HG03039 (cell line): ENCODE data around the gene SCGB1C2.
"Not testable (repeated sequence)": the region's sequence is repeated elsewhere in the genome, so short reads cannot be mapped to it uniquely, and the experiment has no call there.

Experiments
- ATAC-seq: cut with Tn5 transposase; IDR thresholded peaks from one replicate; pipeline ENCODE4 v1.9.1; 2021; ENCODE audit warnings: mild to moderate bottlenecking, moderate library complexity; ENCODE audit not compliant: unreplicated experiment

SCGB1C2 gene

DNA sequence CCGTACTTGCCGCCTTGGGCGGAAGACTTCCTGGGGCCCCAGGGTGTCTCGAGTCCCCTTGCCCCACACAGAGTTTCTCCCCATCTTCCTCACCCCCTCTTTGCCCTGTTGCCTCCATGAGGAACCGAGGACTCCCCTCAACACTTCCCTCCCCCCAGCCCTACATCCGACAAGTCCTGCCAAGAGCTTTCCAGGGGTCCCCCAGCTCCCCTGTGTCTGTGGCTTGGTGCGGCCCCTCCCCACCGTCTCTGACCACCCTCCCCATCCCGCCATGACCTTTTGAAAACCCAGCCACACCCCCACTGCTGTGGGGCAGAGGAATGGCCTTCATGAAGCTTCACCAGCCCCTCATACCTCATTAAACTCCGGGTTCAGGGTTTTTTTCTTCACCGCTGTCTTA lies 11.4 kb downstream of the SCGB1C2 start:
- no peak for ATAC-seq

DNA sequence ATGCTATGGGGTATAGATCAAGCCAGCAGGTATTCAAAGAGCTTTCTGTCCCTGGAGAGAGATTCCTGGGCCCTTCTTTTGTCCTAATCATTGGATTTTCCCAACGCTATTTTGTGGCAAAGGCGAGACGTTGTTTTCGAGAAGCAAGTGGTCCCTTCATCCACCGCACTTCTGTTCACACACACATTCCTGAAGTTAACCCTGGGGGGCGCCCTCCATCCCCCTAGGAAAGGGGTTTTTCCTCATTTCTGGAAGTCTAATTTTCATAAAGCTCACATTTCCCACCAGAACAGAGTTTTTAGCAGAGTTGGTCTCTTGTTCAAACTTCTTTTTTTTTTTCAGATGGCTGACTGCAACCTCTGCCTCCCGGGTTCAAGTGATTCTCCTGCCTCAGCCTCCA lies 11.9 kb downstream of the SCGB1C2 start:
- ATAC-seq, result no peak

DNA sequence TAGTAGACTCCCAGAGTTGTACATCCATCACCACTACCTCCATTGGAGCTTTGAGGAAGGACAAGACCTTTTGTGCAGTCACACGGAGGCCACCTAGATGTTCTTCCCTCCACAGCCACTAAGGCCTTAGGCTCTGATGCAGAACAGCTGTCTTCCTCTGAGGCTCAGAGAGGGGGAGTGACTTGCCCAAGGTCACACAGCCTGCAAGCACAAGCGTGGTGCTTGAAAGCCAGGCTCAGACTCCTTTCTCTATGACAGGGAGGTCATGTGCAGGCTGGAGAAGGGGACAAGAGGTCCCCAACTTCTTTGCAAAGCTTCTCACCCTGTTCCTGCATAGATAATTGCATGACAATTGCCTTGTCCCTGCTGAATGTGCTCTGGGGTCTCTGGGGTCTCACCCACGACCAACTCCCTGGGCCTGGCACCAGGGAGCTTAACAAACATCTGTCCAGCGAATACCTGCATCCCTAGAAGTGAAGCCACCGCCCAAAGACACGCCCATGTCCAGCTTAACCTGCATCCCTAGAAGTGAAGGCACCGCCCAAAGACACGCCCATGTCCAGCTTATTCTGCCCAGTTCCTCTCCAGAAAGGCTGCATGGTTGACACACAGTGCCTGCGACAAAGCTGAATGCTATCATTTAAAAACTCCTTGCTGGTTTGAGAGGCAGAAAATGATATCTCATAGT lies 12.7 kb downstream of the SCGB1C2 start:
- no peak for ATAC-seq

DNA sequence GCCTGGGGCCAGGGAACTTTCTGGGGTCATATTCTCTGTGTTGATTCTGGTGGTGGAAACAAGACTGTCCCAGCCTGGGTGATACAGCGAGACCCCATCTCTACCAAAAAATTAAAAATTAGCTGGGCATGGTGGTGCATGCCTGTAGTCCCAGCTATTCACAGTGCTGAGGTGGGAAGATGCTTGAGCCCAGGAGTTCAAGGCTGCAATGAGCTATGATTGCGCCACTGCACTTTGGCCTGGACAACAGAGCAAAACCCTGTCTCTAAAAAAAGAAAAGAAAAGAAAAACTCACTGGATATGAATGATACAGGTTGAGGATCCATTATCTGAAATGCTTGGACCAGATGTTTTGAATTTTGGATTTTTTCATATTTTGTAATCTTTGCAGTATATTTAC lies 13.6 kb downstream of the SCGB1C2 start:
- ATAC-seq, result no peak

DNA sequence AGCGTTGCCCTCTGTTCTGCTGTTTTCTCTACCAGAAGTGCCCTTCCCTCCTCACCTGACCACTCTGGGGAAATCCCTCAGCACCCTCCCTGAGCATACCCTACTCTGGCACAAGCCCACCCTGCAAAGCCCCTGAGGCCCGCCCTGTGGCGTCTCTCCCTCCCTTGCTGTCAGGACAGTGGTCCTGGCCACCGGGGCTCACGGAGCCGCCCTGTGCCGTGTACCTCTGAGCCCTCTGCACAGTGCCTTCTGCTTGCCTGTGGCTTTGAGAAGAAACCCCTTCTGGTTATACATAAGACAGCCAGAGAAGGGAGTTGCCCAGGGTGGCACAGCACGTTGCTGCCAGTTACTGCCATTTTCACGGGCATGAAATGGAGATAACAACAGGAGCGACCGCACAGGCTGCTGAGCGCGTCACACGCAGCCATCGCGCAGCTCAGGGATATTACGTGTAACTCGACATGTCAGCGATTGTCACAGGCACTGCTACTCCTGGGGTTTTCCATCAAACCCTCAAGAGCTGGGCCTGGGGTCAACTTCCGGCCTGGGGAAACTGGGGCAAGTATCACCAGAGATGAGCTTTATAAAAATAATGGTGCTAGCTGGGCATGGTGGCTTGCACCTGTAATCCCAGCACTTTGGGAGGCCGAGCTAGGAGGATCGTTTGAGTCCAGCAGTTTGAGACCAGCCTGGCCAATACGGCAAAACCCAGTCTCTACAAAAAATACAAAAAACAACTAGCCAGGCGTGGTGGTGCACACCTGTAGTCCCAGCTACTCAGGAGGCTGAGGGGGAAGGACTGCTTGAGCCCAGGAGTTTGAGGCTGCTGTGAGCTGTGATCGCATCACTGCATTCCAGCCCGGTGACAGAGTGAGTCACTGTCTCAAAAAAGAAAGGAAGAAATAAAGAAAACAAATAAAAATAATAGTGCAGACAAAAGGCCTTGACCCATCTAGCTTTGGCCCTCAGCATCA lies 14.8 kb downstream of the SCGB1C2 start:
- ATAC-seq, result no peak

DNA sequence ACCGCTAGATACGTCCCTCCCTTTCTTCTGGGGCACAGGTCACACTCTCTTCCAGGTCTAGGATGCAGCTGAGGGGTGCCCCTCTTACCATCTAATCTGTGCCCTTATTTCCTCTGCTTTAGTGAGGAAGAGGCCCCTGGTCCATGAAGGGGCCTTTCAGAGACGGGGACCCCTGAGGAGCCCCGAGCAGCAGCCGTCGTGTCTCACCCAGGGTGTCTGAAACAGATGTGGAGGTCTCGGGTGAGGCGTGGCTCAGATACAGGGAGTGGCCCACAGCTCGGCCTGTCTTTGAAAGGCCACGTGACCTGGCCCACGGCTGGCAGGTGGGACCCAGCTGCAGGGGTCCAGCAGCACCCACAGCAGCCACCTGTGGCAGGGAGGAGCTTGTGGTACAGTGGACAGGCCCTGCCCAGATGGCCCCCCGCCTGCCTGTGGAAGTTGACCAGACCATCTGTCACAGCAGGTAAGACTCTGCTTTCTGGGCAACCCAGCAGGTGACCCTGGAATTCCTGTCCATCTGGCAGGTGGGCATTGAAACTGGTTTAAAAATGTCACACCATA lies 15.6 kb downstream of the SCGB1C2 start:
- no peak for ATAC-seq

DNA sequence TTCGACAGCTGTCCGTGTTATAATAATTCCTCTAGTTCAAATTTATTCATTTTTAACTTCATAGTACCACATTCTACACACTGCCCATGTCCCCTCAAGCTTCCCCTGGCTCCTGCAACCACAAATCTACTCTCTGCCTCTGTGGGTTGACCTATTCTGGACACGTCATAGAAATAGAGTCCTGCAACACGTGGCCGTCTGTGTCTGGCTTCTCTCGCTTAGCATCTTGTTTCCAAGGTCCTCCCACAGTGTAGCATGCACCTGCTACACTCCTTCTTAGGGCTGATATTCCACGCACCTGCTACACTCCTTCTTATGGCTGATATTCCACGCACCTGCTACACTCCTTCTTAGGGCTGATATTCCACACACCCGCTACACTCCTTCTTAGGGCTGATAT lies 16.5 kb downstream of the SCGB1C2 start:
- ATAC-seq, result no peak

DNA sequence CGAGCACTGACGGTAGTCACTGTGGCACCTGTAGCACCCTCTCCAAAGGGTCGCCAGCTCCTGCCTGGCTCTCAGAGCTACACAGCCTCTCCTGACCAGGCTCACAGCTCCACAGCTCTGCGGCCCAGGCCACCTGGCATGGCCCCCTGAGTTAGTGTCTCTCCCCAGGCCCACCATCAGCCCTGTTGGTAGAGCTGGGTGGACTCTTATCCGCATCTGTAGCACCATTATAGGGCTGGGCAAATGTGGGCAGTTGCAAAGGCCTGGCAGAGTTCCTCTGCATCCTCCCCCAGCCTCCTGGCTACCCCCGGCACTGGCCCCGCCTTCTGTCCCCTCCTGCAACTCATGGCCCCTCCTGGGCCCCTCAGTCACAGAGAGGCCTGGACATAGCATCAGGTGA lies 18.2 kb downstream of the SCGB1C2 start:
- ATAC-seq, result no peak

DNA sequence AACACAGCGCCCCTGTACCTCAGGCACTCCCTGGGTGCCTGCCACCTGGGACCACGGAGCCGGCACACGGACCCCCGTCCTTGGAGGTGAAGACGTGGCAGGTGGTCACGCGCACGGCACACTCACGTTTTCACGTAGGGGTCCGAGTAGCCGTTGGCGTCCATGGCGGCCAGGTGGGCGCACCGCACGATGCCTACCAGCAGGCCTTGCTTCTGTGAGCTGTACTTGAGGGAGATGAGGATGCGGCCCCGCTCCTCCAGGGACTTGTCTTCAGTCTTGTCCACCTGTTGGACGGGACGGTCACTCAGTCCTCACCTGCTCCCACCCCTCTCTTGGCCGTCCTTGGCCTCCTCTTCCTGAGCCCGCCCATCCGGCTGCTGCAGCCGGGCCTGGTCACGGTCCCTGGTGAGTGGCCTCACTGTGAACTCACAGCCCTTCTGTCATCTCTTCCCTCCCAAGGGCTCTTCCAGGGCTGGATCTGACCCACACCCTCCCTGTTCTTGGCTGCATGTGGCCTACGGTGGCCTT lies 18.8 kb downstream of the SCGB1C2 start:
- no peak for ATAC-seq

DNA sequence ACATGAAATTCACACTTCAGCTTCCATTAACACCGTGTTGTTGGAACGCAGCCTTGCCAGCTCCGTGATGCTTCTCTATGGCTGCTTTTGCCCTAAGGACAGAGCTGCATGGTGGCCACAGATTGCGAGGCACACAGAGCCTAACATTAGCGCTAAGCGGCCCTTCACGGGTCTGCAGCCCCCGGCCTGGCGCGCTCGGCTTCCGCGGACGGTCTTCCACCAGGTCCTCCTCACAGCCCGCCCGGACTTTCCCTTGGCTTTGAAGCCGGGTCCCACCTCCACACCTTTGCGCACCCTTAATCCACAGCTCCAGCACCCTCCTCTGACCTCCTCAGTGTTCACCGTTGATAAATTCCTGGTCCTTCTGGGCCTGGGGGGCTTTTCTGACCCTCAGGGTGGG lies 19.6 kb downstream of the SCGB1C2 start:
- ATAC-seq, result no peak

DNA sequence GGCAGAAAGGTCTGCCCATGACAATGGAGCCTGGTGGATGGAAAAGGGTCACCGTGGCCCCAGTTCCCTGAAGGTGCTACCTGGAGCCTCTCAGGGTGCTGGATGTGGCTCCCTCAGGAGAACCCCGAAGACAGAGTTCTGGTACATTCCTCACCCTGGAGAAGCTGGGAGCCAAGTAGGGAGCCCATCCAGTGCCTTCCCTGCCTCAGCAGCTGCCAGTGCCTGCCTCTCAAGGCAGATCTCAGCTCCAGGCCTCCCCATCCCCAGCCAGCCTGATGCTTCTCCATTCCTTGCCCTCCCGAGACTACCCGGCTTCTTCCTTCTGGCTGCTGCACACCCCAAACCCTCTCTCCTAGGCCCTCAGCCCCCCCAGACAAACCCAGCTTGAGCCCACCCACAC lies 20.5 kb downstream of the SCGB1C2 start:
- ATAC-seq, result no peak

DNA sequence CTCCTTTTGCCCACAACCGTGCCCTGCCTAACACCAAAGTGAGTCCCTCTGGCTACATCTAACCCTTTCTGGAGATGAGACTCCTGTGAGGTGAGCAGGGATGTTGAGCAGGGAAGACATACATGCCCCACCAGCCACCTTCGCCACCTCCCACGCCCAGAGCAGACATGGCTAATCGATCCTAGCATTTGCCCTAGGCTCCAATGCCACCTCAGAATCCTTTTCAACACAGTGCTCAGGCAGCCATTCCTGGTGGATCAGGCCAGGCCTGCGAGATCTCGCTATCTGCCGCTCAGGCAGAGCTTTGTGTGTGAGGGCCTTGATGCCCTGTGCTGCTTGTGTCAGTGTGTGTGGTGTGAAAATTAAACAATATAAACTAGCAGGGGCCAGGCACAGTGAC lies 21.0 kb downstream of the SCGB1C2 start:
- ATAC-seq, result no peak

DNA sequence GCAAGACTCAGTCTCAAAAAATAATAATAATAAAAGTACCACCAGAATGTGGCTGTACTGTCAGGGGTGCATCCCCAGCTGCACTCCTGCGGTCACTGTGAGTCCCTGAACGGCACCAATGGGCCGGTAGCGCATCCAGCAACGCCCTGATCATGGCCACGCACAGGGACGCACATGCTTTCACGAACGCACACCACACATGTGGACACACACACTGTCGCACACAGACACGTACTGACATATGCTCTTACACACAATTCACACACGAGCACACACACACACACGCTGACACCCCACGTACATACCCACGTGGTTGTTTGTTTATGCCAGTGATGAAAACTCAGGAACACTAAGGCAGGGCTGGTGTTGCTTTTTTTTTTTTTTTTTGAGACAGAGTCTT lies 22.2 kb downstream of the SCGB1C2 start:
- no peak for ATAC-seq

DNA sequence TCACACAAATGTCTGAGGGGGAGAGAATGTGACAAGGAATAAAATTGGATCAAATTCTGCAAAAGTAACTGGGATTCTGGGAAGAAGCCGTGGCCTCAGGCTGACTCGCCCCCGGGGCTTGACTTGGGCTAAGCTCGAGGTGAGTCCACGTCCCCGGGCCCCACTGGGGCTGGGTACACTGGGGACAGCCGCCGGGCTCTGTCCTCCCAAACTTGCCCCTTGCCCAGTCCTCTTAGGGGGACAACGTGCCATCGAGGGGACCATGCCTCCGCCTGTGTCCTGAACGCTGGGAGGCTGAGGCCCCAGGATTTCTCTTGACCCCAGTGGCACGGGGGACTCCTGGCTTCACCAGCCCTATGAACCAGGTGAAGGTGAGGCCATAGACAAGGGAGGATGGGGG lies 23.0 kb downstream of the SCGB1C2 start:
- ATAC-seq, result no peak

DNA sequence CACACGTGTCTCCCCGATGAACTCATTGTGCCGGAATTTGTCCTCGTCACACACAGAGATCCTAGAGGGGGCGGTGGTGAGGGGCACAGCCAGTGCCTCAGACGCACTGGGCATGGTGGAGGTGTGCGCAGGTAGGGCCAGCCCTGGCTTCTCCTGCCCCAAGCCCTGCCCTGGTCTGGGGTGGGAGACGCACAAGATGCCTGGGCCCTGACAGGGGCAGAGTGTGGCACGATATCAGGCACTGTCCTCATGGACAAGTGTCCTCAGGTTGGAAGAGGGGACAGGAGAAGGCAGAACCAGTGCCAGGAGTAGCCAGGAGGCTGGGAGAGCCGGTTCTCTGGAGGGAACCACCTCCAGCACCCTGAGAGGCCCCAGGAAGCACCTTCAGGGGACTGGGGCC lies 24.1 kb downstream of the SCGB1C2 start:
- ATAC-seq, result no peak

DNA sequence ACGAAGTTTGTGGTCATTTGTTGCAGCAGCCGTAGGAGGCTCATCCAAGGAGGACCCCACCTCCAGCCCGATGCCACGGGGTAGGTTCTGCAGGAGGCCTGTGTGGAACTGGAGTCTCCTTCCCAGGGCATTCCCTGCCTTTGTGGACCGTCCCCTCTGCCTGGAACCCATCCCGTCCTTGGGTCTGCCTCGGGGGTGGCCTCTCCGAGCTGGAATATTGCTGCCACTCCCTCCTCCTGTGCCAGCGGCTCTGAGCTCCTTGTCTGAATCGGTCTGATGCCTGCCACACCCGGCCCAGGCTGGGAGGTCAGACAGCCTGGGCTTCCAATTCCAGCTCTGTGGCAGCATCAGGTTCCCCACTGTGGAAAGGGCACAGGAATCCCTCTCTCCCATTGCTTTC lies 25.3 kb downstream of the SCGB1C2 start:
- no peak for ATAC-seq

DNA sequence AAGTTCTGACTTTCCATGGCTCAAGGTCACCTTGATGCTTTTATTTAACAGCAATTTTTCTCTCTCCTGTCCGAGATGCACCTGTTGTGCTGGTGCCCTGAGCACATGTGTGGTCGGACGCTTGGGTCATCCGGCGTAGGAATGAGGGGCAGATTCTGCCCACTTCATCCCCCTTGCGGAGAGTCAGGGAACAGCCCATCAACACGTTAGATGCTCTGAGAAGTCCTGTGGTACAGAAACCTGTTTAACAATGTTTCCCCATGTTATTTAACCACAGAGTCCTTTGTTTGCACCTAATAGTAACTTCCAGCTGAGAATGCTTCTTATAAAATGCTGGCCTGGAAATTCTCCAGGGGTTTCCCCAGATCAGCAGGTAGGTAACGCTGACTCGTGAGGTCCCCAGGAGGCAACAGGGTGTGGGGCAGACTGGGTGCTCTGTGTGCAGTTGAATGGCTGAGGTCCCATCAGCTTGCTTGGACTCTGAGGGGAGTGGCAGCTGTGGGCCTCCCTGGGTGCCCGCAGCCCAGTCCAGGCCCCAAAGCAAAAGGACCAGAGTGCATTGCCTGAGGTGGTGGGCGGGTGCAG lies 26.2 kb downstream of the SCGB1C2 start:
- ATAC-seq, result no peak

DNA sequence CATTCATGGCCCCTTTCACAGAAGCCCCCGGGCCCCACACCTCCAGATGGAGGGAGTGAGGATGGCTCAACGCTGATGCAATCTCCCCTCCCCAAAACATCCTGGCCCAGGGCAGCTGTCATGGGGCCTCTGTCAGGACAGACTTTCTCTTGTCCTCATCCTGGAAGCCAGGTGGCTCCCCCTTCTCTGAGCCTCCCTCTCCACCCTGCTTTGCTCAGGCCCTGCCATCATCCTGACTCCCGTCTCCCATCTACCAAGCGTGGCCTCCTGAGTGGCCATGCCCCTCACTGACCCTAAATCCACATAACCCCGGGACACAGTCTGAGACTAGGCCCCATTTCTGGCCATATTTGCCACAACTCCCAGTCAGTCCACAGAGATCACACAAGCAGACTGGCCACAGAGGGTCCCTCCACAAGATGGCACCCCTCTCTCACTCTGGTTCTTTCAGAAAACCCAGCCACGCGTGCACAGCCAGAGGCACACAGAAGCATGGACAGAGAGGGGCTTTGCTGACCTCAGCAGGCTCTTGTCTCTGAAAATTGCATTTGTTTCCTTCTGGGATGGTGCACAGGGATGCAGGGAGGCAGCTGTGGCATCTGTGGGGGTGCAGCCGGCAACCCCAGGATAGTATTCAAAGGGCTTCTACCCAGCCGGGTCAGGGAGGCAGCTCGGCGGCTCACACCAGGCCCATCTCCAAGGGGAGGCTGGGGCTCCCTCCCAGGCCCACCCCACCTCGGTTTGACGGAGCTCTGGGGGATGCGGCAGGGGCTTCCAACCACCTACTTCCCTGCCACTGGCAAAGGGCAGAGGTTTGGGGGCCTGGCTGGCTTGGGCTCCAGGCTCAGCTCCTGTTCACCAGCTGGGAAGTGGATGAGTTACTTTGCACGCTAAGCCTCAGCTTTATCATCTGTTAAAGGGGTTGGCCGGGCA lies 27.2 kb downstream of the SCGB1C2 start:
- no peak for ATAC-seq

DNA sequence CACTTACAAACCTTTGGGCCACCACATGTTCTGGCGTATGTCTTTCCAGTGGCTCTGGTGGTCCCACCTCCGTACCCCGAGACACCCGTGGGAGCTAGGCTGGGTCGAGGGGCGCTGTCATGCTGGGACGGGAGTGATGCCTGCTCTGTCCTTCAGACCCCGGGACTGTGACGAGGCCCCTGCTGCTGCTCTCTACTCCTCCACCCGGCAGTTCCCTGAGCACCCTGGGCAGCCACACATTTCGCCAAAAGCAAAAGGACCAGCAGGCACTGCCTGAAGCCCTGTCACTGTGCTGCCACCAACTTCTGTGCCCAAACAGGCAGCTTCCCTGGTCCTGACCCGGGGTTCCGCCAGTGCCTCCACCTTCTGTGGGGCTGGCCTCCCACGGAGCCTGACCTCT lies 28.6 kb downstream of the SCGB1C2 start:
- no peak for ATAC-seq

DNA sequence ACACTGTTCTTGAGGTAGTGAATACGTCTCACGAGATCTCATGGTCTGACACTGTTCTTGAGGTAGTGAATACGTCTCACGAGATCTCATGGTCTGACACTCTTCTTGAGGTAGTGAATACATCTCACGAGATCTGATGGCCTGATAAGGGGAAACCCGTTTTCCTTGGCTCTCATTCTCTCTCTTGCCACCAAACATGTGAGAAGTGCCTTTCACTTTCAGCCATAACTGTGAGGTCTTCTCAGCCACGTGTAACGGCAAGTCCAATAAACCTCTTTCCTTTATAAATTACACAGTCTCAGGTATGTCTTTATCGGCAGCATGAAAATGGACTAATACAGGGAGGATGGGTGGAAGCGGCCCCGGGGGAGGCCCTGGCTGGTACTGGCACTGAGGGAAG lies 31.2 kb downstream of the SCGB1C2 start:
- not testable (repeated sequence) for ATAC-seq
